ENCODE results near the gene NADK.

The NADK gene, protein sequence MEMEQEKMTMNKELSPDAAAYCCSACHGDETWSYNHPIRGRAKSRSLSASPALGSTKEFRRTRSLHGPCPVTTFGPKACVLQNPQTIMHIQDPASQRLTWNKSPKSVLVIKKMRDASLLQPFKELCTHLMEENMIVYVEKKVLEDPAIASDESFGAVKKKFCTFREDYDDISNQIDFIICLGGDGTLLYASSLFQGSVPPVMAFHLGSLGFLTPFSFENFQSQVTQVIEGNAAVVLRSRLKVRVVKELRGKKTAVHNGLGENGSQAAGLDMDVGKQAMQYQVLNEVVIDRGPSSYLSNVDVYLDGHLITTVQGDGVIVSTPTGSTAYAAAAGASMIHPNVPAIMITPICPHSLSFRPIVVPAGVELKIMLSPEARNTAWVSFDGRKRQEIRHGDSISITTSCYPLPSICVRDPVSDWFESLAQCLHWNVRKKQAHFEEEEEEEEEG

GRCh38 chr1:1777950-1778662 is at the start of gene NADK:
Gene NADK (minus strand): TSS chr1:1778470. CDS start chr1:1765406, 13,064 bp downstream.
- peak; percentile 75 to 78 for DNase-seq

GRCh38 chr1:1827089-1827848 is 49.0 kb upstream of the NADK start:
- no peak for DNase-seq

DNA sequence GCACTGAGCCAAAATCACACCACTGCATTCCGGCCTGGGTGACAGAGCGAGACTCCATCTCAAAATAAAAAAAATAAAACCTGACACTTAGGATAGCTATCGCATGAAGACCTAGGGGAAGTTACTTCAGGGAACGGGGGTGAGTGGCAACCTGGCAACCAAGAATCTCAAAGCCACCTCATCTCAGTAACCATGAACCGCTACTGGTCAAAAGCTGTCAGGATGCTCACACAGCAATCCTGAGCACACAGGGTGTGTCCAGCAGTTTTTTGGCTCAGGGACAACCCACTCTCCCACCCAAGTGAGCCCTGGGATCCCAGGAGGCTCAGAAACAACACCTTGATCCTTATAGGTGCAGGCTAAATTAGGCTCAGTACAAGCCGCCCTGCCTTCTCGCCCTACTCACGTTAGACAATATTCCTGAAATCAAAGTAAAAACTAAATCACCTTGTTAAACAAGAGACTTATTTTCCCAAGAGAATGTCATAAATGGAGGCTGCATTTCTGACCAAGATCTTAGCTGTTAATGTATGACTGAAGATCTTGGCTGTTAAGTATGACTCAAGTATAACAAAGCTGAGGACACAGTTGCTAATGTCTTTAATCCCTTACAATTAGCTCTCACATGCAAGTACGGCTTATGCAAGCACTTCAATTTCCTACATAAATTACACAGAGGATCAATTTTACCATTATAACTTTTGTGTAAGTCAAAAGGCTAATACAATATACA is 48.3 kb upstream of the NADK start:
- no peak for DNase-seq

- DNase-seq, result no peak
These were observed 46.9 kb upstream of the NADK start for GRCh38 chr1:1825217-1825616.

GRCh38 chr1:1819762-1820161 is 41.5 kb upstream of the NADK start:
- DNase-seq, result no peak

- no peak for DNase-seq
These were observed 39.0 kb upstream of the NADK start for GRCh38 chr1:1817221-1817620.

GRCh38 chr1:1815606-1816281 is 37.5 kb upstream of the NADK start:
- no peak for DNase-seq

DNA sequence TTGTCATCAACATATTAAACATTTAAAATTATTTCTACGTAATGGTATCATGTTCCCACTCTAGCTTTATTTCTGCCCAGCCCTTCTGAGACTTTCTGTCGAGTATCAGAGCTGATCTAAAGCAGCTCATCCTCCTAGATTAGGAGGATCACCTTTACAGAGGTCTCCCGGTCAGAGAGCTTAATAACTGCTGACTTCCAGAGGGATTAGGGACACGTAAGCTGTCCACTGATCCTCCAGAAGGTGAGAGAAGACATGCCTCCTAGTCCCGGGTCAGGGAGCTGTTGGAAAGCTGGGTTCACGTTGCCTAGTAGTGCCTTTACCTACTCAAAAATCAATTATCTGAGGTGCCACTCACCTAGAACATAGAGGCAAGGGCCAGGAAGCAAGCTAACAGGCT is 31.2 kb upstream of the NADK start:
- DNase-seq, result no peak

DNA sequence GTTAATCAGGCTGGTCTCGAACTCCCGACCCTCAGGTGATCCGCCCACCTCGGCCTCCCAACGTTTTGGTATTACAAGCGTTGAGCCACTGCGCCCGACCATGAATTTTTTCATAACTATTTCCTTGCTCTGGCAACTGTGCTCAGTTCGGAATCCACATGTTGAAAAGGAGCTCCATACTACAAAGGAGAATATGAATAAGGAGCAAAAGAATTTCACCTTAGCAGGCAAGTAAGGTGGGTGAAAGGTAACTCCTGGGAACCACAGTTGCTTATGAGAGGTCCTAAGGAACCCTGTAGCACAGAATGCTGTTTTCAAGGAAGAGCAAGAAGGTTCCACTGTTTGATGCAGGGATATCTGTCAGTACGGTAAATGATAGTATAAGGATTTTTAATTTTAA is 29.9 kb upstream of the NADK start:
- no peak for DNase-seq

DNA sequence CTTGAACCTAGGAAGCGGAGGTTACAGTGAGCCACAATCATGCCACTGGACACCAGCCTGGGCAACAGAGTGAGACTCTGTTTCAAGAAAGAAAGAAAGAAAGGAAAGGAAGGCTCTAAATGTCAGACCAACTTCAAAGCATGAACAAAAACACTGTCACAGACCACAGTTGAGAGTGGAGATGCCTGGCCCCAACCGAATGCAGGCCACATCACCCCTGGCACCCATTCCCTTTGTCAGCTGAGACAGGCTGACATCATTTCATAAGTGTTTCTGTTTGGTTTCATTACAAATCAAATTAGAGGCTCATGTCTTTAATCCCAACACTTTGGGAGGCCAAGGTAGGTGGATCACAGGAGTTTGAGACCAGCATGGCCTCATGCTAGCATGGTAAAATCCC is 28.6 kb upstream of the NADK start:
- no peak for DNase-seq

GRCh38 chr1:1804301-1804700 is 26.0 kb upstream of the NADK start:
- DNase-seq, result no peak

DNA sequence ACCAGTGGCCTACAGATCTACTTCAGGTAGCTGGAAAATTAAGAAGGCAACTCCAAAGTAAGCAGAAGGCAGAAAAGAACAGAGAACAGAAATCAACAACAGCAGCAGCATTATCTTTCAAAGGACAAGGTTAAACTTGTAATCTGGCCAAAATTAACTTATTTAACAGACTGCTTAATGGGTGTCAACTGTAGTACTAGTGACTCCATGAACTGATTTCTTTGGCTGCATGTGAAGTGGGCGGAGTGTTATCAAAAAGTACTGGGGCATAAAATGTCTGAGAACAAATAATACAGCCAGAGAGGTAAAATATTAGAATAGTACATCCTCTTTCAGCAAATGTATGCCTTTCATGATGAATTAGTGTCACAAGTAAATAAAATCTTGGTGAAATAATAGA is 24.6 kb upstream of the NADK start:
- no peak for DNase-seq

- no peak for DNase-seq
These were observed 21.4 kb upstream of the NADK start for GRCh38 chr1:1799716-1800115.

DNA sequence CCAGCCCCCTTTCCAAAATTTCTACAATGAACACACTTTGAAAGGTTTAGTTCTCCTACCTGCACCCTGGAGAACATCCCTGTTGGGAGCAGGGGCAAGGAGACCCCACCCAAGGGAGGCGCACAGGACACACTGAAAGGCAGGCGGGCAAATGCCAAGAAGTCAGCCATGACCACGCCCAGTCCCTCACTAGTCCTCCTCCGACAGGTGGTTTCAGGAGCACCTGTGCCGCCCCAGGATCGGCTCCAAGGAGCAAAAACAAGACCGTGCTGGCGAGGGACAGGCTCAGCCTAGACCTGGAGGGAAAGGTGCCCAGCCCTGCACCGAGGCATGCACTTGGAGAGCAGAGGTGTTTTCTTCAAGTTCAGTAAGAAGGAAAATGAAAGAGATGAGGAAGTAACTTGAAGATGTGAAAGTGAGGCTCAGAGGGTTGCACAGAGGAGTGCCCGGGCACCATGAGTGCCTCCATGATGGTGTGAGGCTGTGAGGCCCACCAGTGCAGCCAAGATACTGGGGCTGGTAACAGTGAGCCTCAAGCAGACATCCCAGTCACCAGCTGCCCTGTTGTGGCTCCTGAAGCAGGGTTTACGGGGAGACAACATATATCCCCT is 19.6 kb upstream of the NADK start:
- no peak for DNase-seq

DNA sequence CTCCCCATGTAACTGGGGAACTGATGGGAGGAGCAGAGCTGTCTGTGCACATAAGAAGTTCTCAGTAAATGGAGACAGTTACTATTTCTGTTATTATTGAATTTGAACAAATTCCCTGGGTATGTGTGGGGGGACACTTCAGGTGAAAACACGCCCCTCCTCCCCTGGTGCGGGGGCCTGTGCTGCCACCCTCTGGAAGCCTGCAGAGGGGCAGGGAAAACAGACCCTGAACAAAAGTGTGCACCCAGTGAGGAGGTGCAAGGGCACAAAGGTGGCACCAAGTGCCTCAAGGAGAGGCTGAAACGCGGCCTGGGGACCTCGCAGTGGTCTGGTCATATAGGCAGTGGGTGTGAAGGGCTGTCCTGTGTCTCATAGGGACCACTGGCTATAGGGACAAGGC is 18.2 kb upstream of the NADK start:
- DNase-seq, result no peak

GRCh38 chr1:1794999-1795398 is 16.7 kb upstream of the NADK start:
- no peak for DNase-seq

DNA sequence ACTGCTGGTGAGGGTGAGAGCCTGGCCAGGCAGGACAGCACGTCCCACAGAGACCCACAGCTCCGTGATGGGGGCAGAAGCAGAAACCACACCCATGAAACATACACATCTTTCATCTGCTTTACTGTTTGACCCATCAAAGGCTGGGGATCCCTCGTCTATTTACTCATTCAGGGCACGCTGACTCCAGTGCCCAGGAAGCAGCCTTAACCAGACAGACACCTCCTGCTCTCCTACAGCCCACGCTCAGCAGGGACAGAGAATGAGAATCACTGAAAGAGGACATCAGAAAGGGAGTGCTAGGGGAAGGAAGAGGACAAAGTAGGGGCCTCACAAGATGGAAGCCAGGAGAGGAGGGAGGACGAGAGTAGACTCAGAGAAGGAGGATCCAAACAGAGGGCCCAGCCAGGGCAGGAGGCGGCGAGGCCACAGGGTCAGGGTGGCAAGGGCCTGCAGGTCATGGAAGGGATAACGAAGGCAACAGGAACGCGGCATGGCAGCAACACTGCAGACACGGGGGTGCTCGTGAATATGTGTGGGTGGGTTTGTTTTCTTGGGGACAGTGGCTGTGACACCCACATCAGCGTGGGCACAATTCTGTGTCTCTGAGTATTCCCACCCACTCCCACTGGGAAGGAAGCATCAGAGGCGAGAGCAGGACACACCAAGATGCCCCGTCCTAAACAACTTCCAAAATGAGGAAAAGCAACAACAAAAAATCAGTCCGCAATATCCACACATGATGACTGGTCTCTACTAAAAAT is 15.4 kb upstream of the NADK start:
- no peak for DNase-seq

DNA sequence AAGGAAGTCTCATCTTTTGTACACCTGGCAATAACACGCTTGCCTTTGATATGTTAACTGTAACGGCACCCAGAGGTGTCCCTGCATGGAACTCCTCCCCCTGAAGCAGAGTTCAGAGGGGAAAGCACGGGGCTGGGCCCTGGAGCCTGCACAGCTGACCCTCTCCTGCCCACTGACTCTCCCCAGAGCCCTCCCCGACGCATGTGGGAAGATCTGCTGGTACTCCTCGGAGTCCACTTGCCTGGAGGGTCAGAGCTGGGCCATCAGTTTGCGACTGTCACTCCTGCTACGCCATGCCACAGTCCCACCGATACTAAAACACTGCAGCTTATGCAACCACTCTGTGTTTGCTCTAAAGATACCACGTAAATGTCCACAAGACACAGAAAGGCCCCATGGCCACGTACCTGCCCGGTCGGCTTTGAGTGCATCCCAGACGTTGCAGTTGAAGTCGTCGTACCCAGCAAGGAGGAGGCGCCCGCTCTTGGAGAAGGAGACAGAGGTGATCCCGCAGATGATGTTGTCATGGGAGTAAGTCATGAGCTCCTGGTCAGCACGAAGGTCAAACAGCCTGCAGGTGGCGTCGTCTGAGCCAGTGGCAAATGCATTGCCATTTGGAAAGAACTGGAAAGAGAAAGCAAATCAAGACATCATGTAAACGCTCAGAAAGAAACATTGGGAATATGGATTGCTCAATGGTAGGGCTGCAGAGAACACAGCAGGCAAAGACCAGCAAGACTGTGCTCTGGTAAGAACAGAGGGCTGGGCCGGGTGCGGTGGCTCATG is 10.6 kb upstream of the NADK start:
- DNase-seq, result no peak

GRCh38 chr1:1788136-1788535 is 9.9 kb upstream of the NADK start:
- DNase-seq, result no peak
